ENCODE results near the gene ESD. TPM values are rescaled to one million over a fixed set of nuclear protein-coding genes. Genes with fewer than 3 reads are reported as not detected.

ESD gene
- total RNA-seq, 1 experiment from 2014 or later: 71.6 TPM

- Mint-ChIP-seq H3K4me3 (ENCODE audit: low read depth, unreplicated experiment) (no peak overlapping the region), H3K27ac (ENCODE audit: unreplicated experiment) (no peak overlapping the region), H3K4me1 (ENCODE audit: low read depth, unreplicated experiment) (no peaks in the 10 kb centered on the region), H3K36me3 (ENCODE audit: insufficient read depth, unreplicated experiment) (peaks cover 6% of the 10 kb centered on the region), H3K9me3 (ENCODE audit: low read depth, unreplicated experiment) (no peaks in the 10 kb centered on the region), H3K27me3 (ENCODE audit: unreplicated experiment) (no peaks in the 10 kb centered on the region)
- intact Hi-C loops (cut with micrococcal nuclease; ENCODE audit: unreplicated experiment): no loop called here
- BruUV-seq (replicated peaks): no TSS peak
- CTCF ChIA-PET: interaction anchor here (0.7 kb wide), 1 partner anchor 257 kb away, joined by 3 read pairs; no protein-coding TSS in a partner anchor
- TF ChIP-seq CTCF (IDR thresholded peaks at IDR 0.05; ENCODE audit: unreplicated experiment): no peak
- no peak for DNase-seq
Observed at GRCh38 chr13:46731535-46731934, 65.4 kb downstream of the ESD start.

- CTCF ChIA-PET: no interaction called here
- no peak for TF ChIP-seq CTCF (IDR thresholded peaks at IDR 0.05; ENCODE audit: unreplicated experiment)
- no peaks in the 10 kb centered on the region for H3K4me1 Mint-ChIP-seq (ENCODE audit: low read depth, unreplicated experiment)
- peaks cover 6% of the 10 kb centered on the region for H3K36me3 Mint-ChIP-seq (ENCODE audit: insufficient read depth, unreplicated experiment)
- H3K27me3 Mint-ChIP-seq (ENCODE audit: unreplicated experiment): no peaks in the 10 kb centered on the region
- H3K9me3 Mint-ChIP-seq (ENCODE audit: low read depth, unreplicated experiment): no peaks in the 10 kb centered on the region
- intact Hi-C loops (cut with micrococcal nuclease; ENCODE audit: unreplicated experiment): no loop called here
- no peak overlapping the region for H3K4me3 Mint-ChIP-seq (ENCODE audit: low read depth, unreplicated experiment)
- DNase-seq: no peak
- no peak overlapping the region for H3K27ac Mint-ChIP-seq (ENCODE audit: unreplicated experiment)
- no TSS peak for BruUV-seq (replicated peaks)
Observed at GRCh38 chr13:46728777-46729176, 68.2 kb downstream of the ESD start.

- CTCF ChIA-PET: no interaction called here
- H3K4me1 Mint-ChIP-seq (ENCODE audit: low read depth, unreplicated experiment): no peaks in the 10 kb centered on the region
- no peaks in the 10 kb centered on the region for H3K9me3 Mint-ChIP-seq (ENCODE audit: low read depth, unreplicated experiment)
- no peak for TF ChIP-seq CTCF (IDR thresholded peaks at IDR 0.05; ENCODE audit: unreplicated experiment)
- no peak for DNase-seq
- H3K27ac Mint-ChIP-seq (ENCODE audit: unreplicated experiment): no peak overlapping the region
- no TSS peak for BruUV-seq (replicated peaks)
- intact Hi-C loops (cut with micrococcal nuclease; ENCODE audit: unreplicated experiment): no loop called here
- H3K4me3 Mint-ChIP-seq (ENCODE audit: low read depth, unreplicated experiment): no peak overlapping the region
- H3K27me3 Mint-ChIP-seq (ENCODE audit: unreplicated experiment): no peaks in the 10 kb centered on the region
- H3K36me3 Mint-ChIP-seq (ENCODE audit: insufficient read depth, unreplicated experiment): peaks cover 6% of the 10 kb centered on the region
Observed at GRCh38 chr13:46726347-46726746, 70.6 kb downstream of the ESD start.

Other genes with a start within 250 kb of the ESD start
- gene LRCH1, start 244.0 kb downstream of the ESD start, total RNA-seq (2022): 11.4 and 11.7 TPM in 2 replicates
- gene HTR2A, start 99.9 kb upstream of the ESD start, total RNA-seq (2022): not detected in 2 replicates

Measured in Calu3 (cell line).